Measurements from ENCODE around the gene TMEM117.
"Not testable (repeated sequence)": the region's sequence is repeated elsewhere in the genome, so short reads cannot be mapped to it uniquely, and the experiment has no call there.

The TMEM117 gene

GRCh38 chr12:43840338-43840737 lies 4.5 kb downstream of the TMEM117 start:
- DNase-seq (ENCODE audit: low spot score) = no peak

GRCh38 chr12:43841253-43841652 lies 5.4 kb downstream of the TMEM117 start:
- DNase-seq (ENCODE audit: low spot score) = no peak

GRCh38 chr12:43842259-43842658 lies 6.4 kb downstream of the TMEM117 start:
- DNase-seq (ENCODE audit: low spot score) = no peak

- not testable (repeated sequence) for DNase-seq (ENCODE audit: low spot score)
Observed at GRCh38 chr12:43847425-43848225, 11.7 kb downstream of the TMEM117 start.

- DNase-seq (ENCODE audit: low spot score) = no peak
Observed at GRCh38 chr12:43848226-43848507, 12.3 kb downstream of the TMEM117 start.

GRCh38 chr12:43848786-43849185 lies 12.9 kb downstream of the TMEM117 start:
- DNase-seq (ENCODE audit: low spot score) = no peak

GRCh38 chr12:43852744-43853143 lies 16.9 kb downstream of the TMEM117 start:
- DNase-seq (ENCODE audit: low spot score) = no peak

- DNase-seq (ENCODE audit: low spot score) = no peak
Observed at GRCh38 chr12:43856972-43857371, 21.1 kb downstream of the TMEM117 start.

GRCh38 chr12:43858096-43858495 lies 22.2 kb downstream of the TMEM117 start:
- DNase-seq (ENCODE audit: low spot score) = no peak

- DNase-seq (ENCODE audit: low spot score) = no peak
Observed at GRCh38 chr12:43858991-43859390, 23.1 kb downstream of the TMEM117 start.

GRCh38 chr12:43861015-43861839 lies 25.3 kb downstream of the TMEM117 start:
- DNase-seq (ENCODE audit: low spot score) = no peak

GRCh38 chr12:43861840-43862150 lies 25.9 kb downstream of the TMEM117 start:
- no peak for DNase-seq (ENCODE audit: low spot score)

GRCh38 chr12:43863770-43864366 lies 28.0 kb downstream of the TMEM117 start:
- no peak for DNase-seq (ENCODE audit: low spot score)

- DNase-seq (ENCODE audit: low spot score) = not testable (repeated sequence)
Observed at GRCh38 chr12:43864557-43864956, 28.7 kb downstream of the TMEM117 start.

- DNase-seq (ENCODE audit: low spot score) = no peak
Observed at GRCh38 chr12:43869184-43869583, 33.3 kb downstream of the TMEM117 start.

GRCh38 chr12:43869765-43870164 lies 33.9 kb downstream of the TMEM117 start:
- DNase-seq (ENCODE audit: low spot score) = not testable (repeated sequence)

GRCh38 chr12:43871258-43871657 lies 35.4 kb downstream of the TMEM117 start:
- DNase-seq (ENCODE audit: low spot score) = not testable (repeated sequence)

- DNase-seq (ENCODE audit: low spot score) = no peak
Observed at GRCh38 chr12:43872396-43872795, 36.5 kb downstream of the TMEM117 start.

- no peak for DNase-seq (ENCODE audit: low spot score)
Observed at GRCh38 chr12:43878050-43878449, 42.2 kb downstream of the TMEM117 start.

- no peak for DNase-seq (ENCODE audit: low spot score)
Observed at GRCh38 chr12:43880547-43880946, 44.7 kb downstream of the TMEM117 start.

- peak; percentile 35 for DNase-seq (ENCODE audit: low spot score)
Observed at GRCh38 chr12:43882578-43883178, 46.8 kb downstream of the TMEM117 start.

GRCh38 chr12:43883311-43883710 lies 47.4 kb downstream of the TMEM117 start:
- DNase-seq (ENCODE audit: low spot score) = no peak

- no peak for DNase-seq (ENCODE audit: low spot score)
Observed at GRCh38 chr12:43883748-43884147, 47.9 kb downstream of the TMEM117 start.

Measured in HuH-7 (cell line).